ENCODE results near the gene ANAPC2. TPM values are rescaled to one million over a fixed set of nuclear protein-coding genes. Genes with fewer than 3 reads are reported as not detected.
A peak's percentile ranks its signal among the peaks of the same experiment; 100 is the strongest.

The ANAPC2 gene
- total and polyA plus RNA-seq, 10 donors = 27.8 to 93.0 (median 55.3) TPM

DNA sequence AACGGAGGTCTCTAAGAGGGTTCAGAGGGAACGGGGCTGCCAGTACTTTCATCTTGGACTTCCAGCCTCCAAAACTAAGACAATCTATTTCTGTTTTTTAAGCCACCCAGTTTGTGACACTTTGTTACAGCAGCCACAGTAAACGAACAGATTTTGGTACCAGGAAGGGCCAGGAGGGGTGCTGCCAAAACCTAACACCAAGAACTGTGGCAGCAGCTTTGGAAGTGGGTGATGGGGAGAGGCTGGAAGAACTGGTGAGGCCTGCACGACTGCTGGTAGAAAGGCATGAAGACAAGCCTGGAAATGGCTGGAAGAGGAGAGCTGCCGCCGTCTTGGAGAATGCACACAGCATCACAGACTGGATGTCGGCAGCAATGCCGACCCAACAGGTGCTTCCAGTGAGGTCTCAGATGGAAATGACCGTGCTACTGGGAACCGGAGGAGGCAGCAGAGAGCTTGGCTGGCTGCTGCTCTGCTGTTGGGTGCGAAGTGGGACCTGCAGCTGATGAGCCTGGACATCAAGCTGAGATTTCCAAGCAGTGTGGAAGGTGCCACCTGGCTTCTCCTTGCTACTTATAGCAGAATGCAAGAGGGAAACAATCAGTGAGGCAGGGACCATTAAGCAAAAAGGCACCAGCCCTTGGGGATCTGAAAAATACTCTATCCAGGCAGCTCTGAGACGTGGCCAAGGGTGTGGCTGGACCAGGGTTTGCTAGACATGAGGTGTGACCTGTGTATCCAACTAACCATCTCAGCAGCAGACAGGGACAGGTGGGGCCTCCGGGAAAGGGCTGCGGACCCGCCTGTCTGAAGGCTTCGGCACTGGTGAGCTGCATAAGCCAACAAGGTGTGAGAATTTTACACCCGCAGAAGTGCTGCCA, 11.8 kb downstream of the ANAPC2 start:
- intact Hi-C loops (cut with DNase I; ENCODE audit: low total_unique reads) = no loop called here
- peaks cover 0 to 42% (median 12%) of the 10 kb centered on the region in 7 donors for H3K27me3 ChIP-seq (replicated peaks in 1 of 7)

DNA sequence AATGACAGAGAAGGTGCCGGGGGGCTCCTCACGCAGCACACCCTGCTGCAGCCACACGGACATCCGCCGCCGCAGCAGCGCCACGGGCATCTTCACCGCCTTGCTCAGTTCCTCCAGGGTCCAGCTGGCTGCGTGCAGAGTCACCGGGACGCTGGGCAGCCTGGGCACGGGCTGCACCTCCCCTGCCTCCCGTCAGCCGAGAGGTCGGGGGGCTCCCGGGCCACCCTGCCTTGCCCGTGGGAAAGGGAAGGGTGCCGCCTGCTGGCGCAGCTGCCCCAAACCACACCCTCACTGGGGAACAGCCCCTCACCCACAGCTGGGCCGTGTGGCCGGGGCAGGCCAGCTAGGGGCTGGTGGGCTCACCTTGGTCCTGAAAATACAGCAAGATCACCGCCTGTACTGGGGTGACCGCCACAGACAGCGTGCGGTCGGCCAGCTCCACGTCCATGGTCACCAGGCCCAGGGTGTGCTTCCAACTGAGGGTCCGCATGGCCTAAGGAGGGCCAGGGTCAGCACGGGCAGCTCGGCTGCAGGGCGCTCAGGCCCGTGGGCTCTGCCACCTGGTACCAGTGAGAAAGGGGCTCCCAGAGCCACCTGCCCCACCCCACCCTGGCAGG, 12.9 kb downstream of the ANAPC2 start:
- H3K36me3 ChIP-seq = peaks cover 0 to 36% (median 28%) of the 10 kb centered on the region in 6 donors
- H3K27me3 ChIP-seq (replicated peaks in 1 of 7) = peaks cover 0 to 53% (median 23%) of the 10 kb centered on the region in 7 donors
- 42 to 87% (median 58%) methylated on average over 7 to 33 of the region's 33 CpGs for WGBS, 5 donors
- no peak overlapping the region for H3K4me3 ChIP-seq
- H3K9me3 ChIP-seq = no peaks in the 10 kb centered on the region
- TF ChIP-seq, protein P1, sequence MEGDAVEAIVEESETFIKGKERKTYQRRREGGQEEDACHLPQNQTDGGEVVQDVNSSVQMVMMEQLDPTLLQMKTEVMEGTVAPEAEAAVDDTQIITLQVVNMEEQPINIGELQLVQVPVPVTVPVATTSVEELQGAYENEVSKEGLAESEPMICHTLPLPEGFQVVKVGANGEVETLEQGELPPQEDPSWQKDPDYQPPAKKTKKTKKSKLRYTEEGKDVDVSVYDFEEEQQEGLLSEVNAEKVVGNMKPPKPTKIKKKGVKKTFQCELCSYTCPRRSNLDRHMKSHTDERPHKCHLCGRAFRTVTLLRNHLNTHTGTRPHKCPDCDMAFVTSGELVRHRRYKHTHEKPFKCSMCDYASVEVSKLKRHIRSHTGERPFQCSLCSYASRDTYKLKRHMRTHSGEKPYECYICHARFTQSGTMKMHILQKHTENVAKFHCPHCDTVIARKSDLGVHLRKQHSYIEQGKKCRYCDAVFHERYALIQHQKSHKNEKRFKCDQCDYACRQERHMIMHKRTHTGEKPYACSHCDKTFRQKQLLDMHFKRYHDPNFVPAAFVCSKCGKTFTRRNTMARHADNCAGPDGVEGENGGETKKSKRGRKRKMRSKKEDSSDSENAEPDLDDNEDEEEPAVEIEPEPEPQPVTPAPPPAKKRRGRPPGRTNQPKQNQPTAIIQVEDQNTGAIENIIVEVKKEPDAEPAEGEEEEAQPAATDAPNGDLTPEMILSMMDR (IDR thresholded peaks at IDR 0.05 in 8 of 11, conservative IDR thresholded peaks at IDR 0.05 in 3 of 11) = peak in 4 of 11 experiments; percentile 8 to 40 (median 14)
- peak in 2 of 3 donors; percentile 33 to 72 for TF ChIP-seq POLR2AphosphoS5 (IDR thresholded peaks at IDR 0.05)
- no peak for TF ChIP-seq POLR2A (IDR thresholded peaks at IDR 0.05)
- H3K27ac ChIP-seq = no peak overlapping the region
- peaks cover 0 to 24% (median 1%) of the 10 kb centered on the region in 6 donors for H3K4me1 ChIP-seq
- intact Hi-C loops (cut with DNase I; ENCODE audit: low total_unique reads) = no loop called here
- no peak for DNase-seq

More for the DNA sequence above, 11.8 kb downstream of the ANAPC2 start:
- Histone ChIP-seq H3K9me3 (no peaks in the 10 kb centered on the region), H3K36me3 (peaks cover 0 to 47% (median 39%) of the 10 kb centered on the region in 6 donors), H3K4me3 (no peak overlapping the region), H3K27ac (no peak overlapping the region), H3K4me1 (peaks cover 0 to 24% (median 1%) of the 10 kb centered on the region in 6 donors)
- DNase-seq = no peak
- peak in 1 of 3 donors; percentile 11 for TF ChIP-seq POLR2AphosphoS5 (IDR thresholded peaks at IDR 0.05)
- no peak for TF ChIP-seq POLR2A (IDR thresholded peaks at IDR 0.05)
- TF ChIP-seq, protein P1 (IDR thresholded peaks at IDR 0.05 in 8 of 11, conservative IDR thresholded peaks at IDR 0.05 in 3 of 11) = peak in 6 of 11 experiments; percentile 10 to 47 (median 32)
- 61 to 71% (median 64%) methylated on average over 17 of the region's 17 CpGs for WGBS, 5 donors

DNA sequence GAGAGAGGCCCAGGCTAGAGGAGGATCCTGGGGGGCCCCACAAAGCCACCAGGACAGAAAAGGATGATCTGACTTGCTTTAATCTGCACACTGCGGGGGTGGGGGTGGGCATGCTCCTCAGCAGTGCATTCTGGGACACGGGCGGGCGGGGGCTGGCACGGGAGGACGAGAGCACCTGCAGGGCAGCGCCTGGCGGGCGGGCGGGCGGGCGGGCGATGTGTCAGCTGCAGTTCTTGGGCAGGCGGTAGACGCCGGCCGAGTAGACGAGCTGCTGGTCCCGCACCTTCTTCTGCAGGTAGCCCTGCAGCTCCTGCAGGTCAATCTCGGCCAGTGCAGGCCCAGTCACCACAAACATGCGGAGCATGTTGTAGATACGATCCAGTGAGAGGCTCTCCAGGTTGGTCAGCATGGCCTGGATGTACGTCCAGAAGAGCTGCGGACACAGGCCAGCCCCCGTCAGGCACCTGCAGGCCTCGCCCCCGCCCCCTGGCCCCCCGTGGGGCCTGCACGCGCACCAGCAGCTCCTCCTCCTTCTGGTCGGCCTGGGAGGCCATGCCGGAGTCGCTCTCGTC, 13.6 kb downstream of the ANAPC2 start:
- H3K27me3 ChIP-seq (replicated peaks in 1 of 7) = peaks cover 0 to 59% (median 29%) of the 10 kb centered on the region in 7 donors
- H3K9me3 ChIP-seq = no peaks in the 10 kb centered on the region
- peaks cover 0 to 29% (median 22%) of the 10 kb centered on the region in 6 donors for H3K36me3 ChIP-seq
- peaks cover 0 to 30% (median 4%) of the 10 kb centered on the region in 6 donors for H3K4me1 ChIP-seq
- TF ChIP-seq POLR2A (IDR thresholded peaks at IDR 0.05) = no peak
- no peak for TF ChIP-seq POLR2AphosphoS5 (IDR thresholded peaks at IDR 0.05)
- TF ChIP-seq, protein P1 (IDR thresholded peaks at IDR 0.05 in 8 of 11, conservative IDR thresholded peaks at IDR 0.05 in 3 of 11) = no peak
- H3K4me3 ChIP-seq = no peak overlapping the region
- 47 to 69% (median 62%) methylated on average over 9 to 34 of the region's 34 CpGs for WGBS, 5 donors
- no peak for DNase-seq
- intact Hi-C loops (cut with DNase I; ENCODE audit: low total_unique reads) = no loop called here
- H3K27ac ChIP-seq = no peak overlapping the region

All from spleen (tissue), 11 donors.